GM19324 (cell line): Measurements from ENCODE around the gene CALML6.

ENCODE experiments used
- ATAC-seq: cut with Tn5 transposase; IDR thresholded peaks from one replicate; pipeline ENCODE4 v1.9.1; 2021; ENCODE audit warnings: mild to moderate bottlenecking, moderate library complexity; ENCODE audit not compliant: unreplicated experiment, low FRiP score

CALML6 gene

GRCh38 chr1:1891349-1892078 is 23.5 kb upstream of the CALML6 start:
- peak; percentile 4 for ATAC-seq

GRCh38 chr1:1892079-1892762 is 22.8 kb upstream of the CALML6 start:
- ATAC-seq, result no peak

- ATAC-seq, result no peak
These were observed 22.3 kb upstream of the CALML6 start for GRCh38 chr1:1892763-1893120.

GRCh38 chr1:1893291-1893985 is 21.6 kb upstream of the CALML6 start:
- no peak for ATAC-seq

DNA sequence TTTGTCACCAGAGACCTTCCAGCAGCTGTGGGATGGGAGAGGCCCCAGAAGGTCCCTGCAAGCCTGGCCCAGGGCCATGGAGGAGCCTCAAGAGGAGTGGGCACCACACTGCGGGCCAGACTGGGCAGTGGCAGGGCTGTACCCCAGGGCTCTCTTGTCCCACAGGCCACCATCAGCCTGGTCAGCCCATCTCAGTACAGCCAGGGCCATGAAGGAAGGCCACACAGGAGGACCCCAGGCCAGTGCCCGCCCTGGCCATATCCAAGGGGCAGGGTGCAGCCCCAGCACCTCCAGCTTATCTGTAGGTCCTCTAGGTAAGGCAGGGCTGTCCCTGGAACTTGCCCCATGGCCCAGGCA is 21.1 kb upstream of the CALML6 start:
- no peak for ATAC-seq

- ATAC-seq, result no peak
These were observed 20.6 kb upstream of the CALML6 start for GRCh38 chr1:1894354-1895059.

DNA sequence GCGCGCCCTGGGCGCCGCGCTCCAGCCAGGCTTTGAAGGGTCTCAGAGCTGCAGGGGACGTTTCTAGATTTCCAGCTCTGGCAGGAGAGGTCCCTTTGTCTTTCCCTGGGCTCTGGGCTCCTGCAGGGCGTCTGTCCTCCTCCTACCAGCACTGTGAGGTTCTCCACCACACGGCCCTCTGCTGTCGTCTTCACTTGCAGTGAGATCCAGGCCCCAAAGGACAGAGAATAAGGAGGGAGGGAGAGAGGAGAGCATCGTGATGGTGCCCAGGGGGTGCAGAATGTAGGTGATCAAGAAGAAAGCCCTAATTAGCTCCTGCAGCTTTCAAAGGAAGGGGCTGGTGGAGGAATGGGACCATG is 20.0 kb upstream of the CALML6 start:
- no peak for ATAC-seq

DNA sequence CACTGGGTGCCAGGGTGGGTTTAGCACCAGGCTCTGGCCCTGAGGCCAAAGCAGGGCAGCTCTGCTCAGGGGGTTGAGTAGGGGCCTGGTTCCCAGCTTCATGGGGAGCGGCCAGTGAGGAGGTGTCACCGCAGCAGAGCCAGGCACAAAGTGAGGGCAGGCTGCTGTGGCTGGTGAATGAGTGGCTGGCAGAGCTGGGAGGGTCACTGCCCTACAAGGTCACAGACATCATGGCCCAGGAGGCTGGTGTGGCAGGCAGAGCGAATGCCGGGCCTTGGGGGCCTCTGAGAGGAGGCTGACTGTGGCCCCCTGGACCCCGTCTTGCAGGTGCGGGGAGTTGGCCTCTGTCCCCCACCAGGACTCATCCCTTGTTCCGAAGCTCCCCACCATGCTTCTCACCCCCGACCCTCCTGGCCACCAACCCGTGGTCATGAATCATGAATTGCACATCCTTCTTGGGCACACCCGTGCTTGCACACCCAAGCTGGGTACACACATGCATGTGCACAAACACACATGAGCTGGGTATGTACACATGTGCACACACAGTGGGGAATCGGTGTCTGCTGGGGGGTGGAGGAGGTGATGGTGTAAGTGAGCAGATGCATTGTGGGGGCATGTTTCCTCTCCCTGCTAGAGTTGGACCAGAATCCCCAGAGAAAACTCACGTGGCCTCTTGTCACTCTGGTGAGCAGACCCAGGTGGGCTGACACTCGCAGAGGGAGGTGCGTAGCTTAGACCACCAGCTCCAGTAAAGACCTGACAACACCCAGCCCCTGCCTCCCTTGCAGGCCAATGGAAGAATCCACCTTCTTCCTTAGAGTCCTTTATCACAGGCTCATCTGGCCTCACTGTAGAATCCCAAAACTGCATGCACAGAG is 19.4 kb upstream of the CALML6 start:
- ATAC-seq, result no peak

GRCh38 chr1:1898246-1898933 is 16.7 kb upstream of the CALML6 start:
- no peak for ATAC-seq

GRCh38 chr1:1899266-1899966 is 15.6 kb upstream of the CALML6 start:
- no peak for ATAC-seq

GRCh38 chr1:1899967-1900327 is 15.1 kb upstream of the CALML6 start:
- no peak for ATAC-seq

DNA sequence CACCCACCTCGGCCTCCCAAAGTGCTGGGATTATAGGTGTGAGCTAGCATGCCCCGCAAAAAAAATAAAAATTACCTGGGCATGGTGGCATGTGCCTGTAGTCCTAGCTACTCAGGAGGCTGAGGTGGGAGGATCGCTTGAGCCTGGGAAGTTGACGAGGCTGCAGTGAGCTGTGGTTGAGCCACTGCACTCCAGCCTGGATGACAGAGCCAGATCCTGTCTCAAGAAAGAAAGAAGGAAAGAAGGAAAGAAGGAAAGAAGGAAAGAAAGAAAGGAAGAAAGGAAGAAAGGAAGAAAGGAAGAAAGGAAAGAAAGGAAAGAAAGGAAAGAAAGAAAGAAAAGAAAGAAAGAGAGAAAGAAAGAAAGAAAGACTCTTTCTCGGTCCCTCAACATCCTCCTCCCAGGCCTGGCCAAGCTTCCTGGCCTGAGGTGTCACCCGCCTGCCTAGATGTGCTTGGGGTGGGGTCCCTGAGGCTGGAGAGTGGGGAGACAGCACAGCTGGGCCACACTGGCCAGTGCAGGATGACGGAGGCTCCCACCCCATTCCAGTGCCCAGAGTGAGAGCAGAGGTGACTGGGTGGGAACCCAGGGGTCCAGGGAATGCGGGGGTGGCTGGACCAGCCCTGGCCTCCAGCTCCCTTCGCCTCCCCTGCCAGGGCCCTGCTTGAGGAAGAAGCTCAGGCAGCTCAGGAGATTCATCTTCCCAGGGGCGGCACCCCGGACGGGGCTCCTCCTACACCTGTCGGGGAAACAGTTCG is 14.0 kb upstream of the CALML6 start:
- no peak for ATAC-seq

DNA sequence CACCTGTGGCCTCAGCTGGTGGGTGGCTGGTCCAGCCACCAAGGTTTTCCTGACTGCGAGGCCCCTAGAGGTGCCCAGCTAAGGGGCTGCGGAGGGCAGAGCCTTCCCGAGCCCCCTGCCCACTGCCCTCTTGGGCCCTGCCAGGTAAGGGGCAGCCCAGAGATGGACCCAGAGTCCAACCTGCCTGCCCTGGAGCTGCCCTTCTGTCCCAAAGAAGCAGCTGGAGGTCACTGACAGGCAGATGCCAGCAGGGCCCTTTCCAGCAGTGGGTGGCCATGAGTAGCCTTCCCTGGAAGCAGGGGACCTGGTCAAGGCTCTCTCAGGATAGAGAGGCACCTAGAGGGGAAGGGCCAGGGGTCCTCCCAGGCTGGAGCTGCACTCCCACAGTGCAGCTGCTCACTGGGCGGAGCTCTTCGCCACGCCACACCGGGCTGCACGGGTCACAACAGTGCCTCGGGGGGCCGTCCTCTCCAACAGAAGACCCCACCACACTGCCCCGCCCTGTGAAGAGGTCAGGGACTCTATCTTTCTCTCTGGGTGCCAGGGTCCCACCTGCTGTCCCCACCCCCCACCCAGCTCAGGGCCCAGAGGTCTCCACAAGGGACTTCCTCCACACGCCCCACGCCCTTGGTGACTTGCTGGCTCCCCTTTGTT is 13.3 kb upstream of the CALML6 start:
- no peak for ATAC-seq

DNA sequence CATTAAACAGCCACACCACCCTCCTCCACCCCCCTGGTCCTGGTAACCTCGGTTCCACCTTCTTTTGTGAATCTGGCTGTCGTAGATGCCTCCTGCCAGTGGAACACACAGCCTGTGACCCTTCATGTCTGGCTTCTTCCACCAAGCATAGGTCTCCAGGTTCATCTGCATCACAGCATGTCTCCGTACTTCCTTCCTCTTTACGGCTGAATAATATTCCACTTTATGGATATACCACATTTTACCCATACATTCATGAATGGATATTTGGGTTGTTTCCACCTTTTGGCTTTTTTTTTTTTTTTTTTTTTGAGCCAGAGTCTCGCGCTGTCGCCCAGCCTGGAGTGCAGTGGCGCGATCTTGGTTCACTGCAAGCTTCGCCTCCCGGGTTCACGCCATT is 11.8 kb upstream of the CALML6 start:
- ATAC-seq, result no peak

GRCh38 chr1:1906185-1907097 is 8.6 kb upstream of the CALML6 start:
- no peak for ATAC-seq

- ATAC-seq, result no peak
These were observed 7.8 kb upstream of the CALML6 start for GRCh38 chr1:1907098-1907736.

DNA sequence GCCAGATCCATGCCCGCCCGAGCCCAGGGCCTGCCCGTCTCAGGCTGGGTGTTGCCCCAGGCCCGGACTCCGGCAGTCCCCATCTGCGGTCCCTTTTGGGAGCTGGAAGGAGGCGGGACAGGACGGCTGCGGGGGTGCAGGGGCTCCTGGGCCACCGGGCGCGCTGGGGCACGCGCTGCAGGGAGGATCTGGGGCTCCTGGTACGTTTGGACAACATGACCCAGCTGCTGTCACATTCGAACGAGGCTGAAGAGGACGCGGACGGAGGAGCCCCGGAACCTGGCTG is 6.6 kb upstream of the CALML6 start:
- ATAC-seq, result no peak
